Measurements from ENCODE around the gene SPRED2. TPM values are rescaled to one million over a fixed set of nuclear protein-coding genes. Genes with fewer than 3 reads are reported as not detected.

The SPRED2 gene
- total and polyA plus RNA-seq, 2 of the 8 experiments (the other 6 are each of a cell fraction or from before 2014, with no cell fraction given) = 15.3 to 22.5 TPM

GRCh38 chr2:65347913-65348312 is 84.5 kb downstream of the SPRED2 start:
- Histone ChIP-seq H2BK120ac (replicated peaks; ENCODE audit: low read depth, low read length) (no peak overlapping the region), H2BK5ac (ENCODE audit: low read depth, low read length) (no peak overlapping the region), H3K36me3 (ENCODE audit: control insufficient read depth in 2 of 4, insufficient read depth in 4 of 4, low read length in 3 of 4) (no peaks in the 10 kb centered on the region; a peak in 1 of 8 replicates), H3K4me1 (replicated peaks in 1 of 4; ENCODE audit: control insufficient read depth in 3 of 4, insufficient read depth in 4 of 4, low read length in 3 of 4) (peaks cover 4 to 16% (median 6%) of the 10 kb centered on the region in 4 experiments; a peak in 5 of 7 replicates), H2AFZ (ENCODE audit: low read length) (no peak overlapping the region), H3K79me2 (ENCODE audit: control insufficient read depth in 1 of 2, insufficient read depth in 2 of 2, low read length in 2 of 2) (peaks cover 0 to 6% of the 10 kb centered on the region in 2 experiments; a peak in 1 of 4 replicates), H2AK5ac (ENCODE audit: low read depth, low read length) (no peak overlapping the region), H3K9ac (replicated peaks in 1 of 4; ENCODE audit: extremely low read depth in 1 of 4, low read depth in 3 of 4, low read length in 3 of 4) (no peak overlapping the region), H3K27me3 (replicated peaks in 1 of 4; ENCODE audit: control insufficient read depth in 3 of 4, extremely low read depth in 1 of 4, insufficient read depth in 3 of 4, low read length in 3 of 4) (no peaks in the 10 kb centered on the region), H3K4me3 (ENCODE audit: extremely low read depth in 1 of 4, insufficient read depth in 2 of 4, low read depth in 3 of 4, low read length in 4 of 4) (no peak overlapping the region), H3K4ac (replicated peaks; ENCODE audit: insufficient read length, low read depth, low read length) (no peak overlapping the region), H3K79me1 (ENCODE audit: low read depth, low read length) (peaks cover 5% of the 10 kb centered on the region), H2BK15ac (ENCODE audit: low read length) (no peak overlapping the region), H3K23me2 (ENCODE audit: low read depth, low read length) (no peaks in the 10 kb centered on the region; the same call in 1 of the 2 replicates), H4K5ac (ENCODE audit: insufficient read length, low read depth, low read length) (no peak overlapping the region), H4K20me1 (replicated peaks in 1 of 2; ENCODE audit: control insufficient read depth in 1 of 2, insufficient read depth in 2 of 2, low read length in 2 of 2) (peaks cover 0 to 13% of the 10 kb centered on the region in 2 experiments), H2BK12ac (ENCODE audit: low read depth, low read length) (no peak overlapping the region), H3K23ac (ENCODE audit: insufficient read length) (no peak overlapping the region), H3K18ac (ENCODE audit: extremely low read depth, low read length) (no peak overlapping the region), H3K9me3 (ENCODE audit: insufficient read depth in 2 of 2, low read depth in 1 of 2, low read length in 1 of 2) (no peaks in the 10 kb centered on the region), H3K14ac (ENCODE audit: insufficient read length) (no peak overlapping the region), H4K8ac (ENCODE audit: extremely low read depth, insufficient read depth, low read length) (no peak overlapping the region), H3K56ac (replicated peaks; ENCODE audit: insufficient read length, low read depth, low read length) (no peak overlapping the region), H2BK20ac (ENCODE audit: low read length) (no peak overlapping the region), H3K27ac (ENCODE audit: low read depth, low read length) (no peak overlapping the region), H3K4me2 (ENCODE audit: insufficient read depth in 1 of 2, low read depth in 2 of 2, low read length in 2 of 2) (no peak overlapping the region), H4K91ac (replicated peaks; ENCODE audit: insufficient read length, low read length) (no peak overlapping the region)
- DNase-seq (ENCODE audit: low read depth in 1 of 2, low spot score in 2 of 2) (no peak), FAIRE-seq (no peak)
- POLR2A ChIA-PET (ENCODE audit: partially characterized antibody) = no interaction called here
- CTCF ChIA-PET (ENCODE audit: partially characterized antibody) = no interaction called here
- 100% methylated on average over 2 of the region's 2 CpGs; no CpG with 5 or more reads in 1 of the 2 experiments for WGBS, 2 experiments (ENCODE audit: extremely low coverage in 1 of 2, insufficient coverage in 1 of 2, insufficient read length in 1 of 2, insufficient replicate concordance in 2 of 2, low coverage in 1 of 2, low lambda C conversion rate in 2 of 2, missing lambda C conversion rate in 1 of 2)
- TF ChIP-seq ATF2 (IDR thresholded peaks at IDR 0.05; ENCODE audit: low read length) (no peak), JUND (IDR thresholded peaks at IDR 0.05; ENCODE audit: low read length) (no peak), KDM5A (IDR thresholded peaks at IDR 0.05; ENCODE audit: low read length) (no peak), JUN (IDR thresholded peaks at IDR 0.05; ENCODE audit: low read depth, low read length) (no peak), BRCA1 (IDR thresholded peaks at IDR 0.05; ENCODE audit: low read depth, low read length) (no peak), TCF12 (IDR thresholded peaks at IDR 0.05; ENCODE audit: low read depth, low read length) (no peak), TBP (IDR thresholded peaks at IDR 0.05; ENCODE audit: low read depth, low read length) (no peak), NANOG (IDR thresholded peaks at IDR 0.05; ENCODE audit: insufficient read depth, low read depth, low read length, poor library complexity, severe bottlenecking) (no peak), CBX8 (IDR thresholded peaks at IDR 0.05; ENCODE audit: borderline replicate concordance, low read depth, low read length) (no peak), USF2 (IDR thresholded peaks at IDR 0.05; ENCODE audit: low read length) (no peak), CEBPB (IDR thresholded peaks at IDR 0.05; ENCODE audit: low read depth, low read length) (no peak), RFX5 (IDR thresholded peaks at IDR 0.05; ENCODE audit: borderline replicate concordance, low read depth, low read length) (no peak)

Data from H1 (cell line).